ENCODE data around the gene COL5A2. TPM values are rescaled to one million over a fixed set of nuclear protein-coding genes. Genes with fewer than 3 reads are reported as not detected.

The COL5A2 gene
- total and polyA plus RNA-seq, 4 donors: 3.2 to 83.5 (median 9.1) TPM

DNA sequence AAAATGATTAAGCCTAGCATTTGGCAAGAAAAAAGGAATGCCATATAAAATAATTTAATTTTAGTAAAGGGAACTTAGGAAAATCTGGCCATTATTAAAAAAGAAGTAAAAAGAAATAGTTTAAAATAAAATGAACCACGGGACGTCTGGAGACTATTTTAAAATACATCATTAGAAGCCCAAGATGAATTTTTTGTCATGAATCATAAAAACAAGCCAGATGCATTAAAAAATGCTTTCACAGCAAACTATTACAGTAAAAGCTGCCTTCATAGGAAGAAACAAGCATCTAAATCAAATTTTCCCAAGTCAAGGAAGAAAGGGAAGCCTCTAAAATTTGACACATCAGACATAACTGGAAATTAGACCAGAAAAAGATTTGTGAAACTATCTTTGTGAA lies 33.0 kb downstream of the COL5A2 start:
- H3K27ac ChIP-seq (ENCODE audit: low read depth in 1 of 2, low read length in 2 of 2): no peak overlapping the region
- H3K9ac ChIP-seq (ENCODE audit: low read depth in 1 of 2, low read length in 2 of 2): no peak overlapping the region
- no peak overlapping the region for H3K4me3 ChIP-seq (ENCODE audit: low read depth in 1 of 3, low read length in 3 of 3)
- WGBS: 40% methylated on average over 2 of the region's 2 CpGs
- no peaks in the 10 kb centered on the region for H3K9me3 ChIP-seq (ENCODE audit: control insufficient read depth in 4 of 4, low read length in 3 of 4)
- H3K4me1 ChIP-seq (ENCODE audit: control insufficient read depth in 4 of 4, insufficient read depth in 4 of 4, low read length in 3 of 4): peaks cover 0 to 4% (median 0%) of the 10 kb centered on the region in 4 donors
- TF ChIP-seq, protein P1, sequence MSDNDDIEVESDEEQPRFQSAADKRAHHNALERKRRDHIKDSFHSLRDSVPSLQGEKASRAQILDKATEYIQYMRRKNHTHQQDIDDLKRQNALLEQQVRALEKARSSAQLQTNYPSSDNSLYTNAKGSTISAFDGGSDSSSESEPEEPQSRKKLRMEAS (IDR thresholded peaks at IDR 0.05): no peak
- TF ChIP-seq YY1 (IDR thresholded peaks at IDR 0.05): no peak
- no peak for TF ChIP-seq RXRA (IDR thresholded peaks at IDR 0.05)
- TF ChIP-seq, protein P2, sequence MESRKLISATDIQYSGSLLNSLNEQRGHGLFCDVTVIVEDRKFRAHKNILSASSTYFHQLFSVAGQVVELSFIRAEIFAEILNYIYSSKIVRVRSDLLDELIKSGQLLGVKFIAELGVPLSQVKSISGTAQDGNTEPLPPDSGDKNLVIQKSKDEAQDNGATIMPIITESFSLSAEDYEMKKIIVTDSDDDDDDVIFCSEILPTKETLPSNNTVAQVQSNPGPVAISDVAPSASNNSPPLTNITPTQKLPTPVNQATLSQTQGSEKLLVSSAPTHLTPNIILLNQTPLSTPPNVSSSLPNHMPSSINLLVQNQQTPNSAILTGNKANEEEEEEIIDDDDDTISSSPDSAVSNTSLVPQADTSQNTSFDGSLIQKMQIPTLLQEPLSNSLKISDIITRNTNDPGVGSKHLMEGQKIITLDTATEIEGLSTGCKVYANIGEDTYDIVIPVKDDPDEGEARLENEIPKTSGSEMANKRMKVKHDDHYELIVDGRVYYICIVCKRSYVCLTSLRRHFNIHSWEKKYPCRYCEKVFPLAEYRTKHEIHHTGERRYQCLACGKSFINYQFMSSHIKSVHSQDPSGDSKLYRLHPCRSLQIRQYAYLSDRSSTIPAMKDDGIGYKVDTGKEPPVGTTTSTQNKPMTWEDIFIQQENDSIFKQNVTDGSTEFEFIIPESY (IDR thresholded peaks at IDR 0.05): no peak
- TF ChIP-seq HNF4G (IDR thresholded peaks at IDR 0.05): no peak
- no peak for TF ChIP-seq EGR1 (IDR thresholded peaks at IDR 0.05; ENCODE audit: low read depth in 2 of 2)
- no peak for TF ChIP-seq GABPA (IDR thresholded peaks at IDR 0.05 in 1 of 2, conservative IDR thresholded peaks at IDR 0.05 in 1 of 2)
- TF ChIP-seq, protein P3, sequence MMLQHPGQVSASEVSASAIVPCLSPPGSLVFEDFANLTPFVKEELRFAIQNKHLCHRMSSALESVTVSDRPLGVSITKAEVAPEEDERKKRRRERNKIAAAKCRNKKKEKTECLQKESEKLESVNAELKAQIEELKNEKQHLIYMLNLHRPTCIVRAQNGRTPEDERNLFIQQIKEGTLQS (IDR thresholded peaks at IDR 0.05): no peak
- TF ChIP-seq TAF1 (conservative IDR thresholded peaks at IDR 0.05): no peak
- no peak for TF ChIP-seq FOXA2 (IDR thresholded peaks at IDR 0.05)
- no peak for TF ChIP-seq HNF4A (conservative IDR thresholded peaks at IDR 0.05)
- TF ChIP-seq SP1 (IDR thresholded peaks at IDR 0.05): no peak
- no peak for TF ChIP-seq JUND (IDR thresholded peaks at IDR 0.05)
- TF ChIP-seq, protein P4, sequence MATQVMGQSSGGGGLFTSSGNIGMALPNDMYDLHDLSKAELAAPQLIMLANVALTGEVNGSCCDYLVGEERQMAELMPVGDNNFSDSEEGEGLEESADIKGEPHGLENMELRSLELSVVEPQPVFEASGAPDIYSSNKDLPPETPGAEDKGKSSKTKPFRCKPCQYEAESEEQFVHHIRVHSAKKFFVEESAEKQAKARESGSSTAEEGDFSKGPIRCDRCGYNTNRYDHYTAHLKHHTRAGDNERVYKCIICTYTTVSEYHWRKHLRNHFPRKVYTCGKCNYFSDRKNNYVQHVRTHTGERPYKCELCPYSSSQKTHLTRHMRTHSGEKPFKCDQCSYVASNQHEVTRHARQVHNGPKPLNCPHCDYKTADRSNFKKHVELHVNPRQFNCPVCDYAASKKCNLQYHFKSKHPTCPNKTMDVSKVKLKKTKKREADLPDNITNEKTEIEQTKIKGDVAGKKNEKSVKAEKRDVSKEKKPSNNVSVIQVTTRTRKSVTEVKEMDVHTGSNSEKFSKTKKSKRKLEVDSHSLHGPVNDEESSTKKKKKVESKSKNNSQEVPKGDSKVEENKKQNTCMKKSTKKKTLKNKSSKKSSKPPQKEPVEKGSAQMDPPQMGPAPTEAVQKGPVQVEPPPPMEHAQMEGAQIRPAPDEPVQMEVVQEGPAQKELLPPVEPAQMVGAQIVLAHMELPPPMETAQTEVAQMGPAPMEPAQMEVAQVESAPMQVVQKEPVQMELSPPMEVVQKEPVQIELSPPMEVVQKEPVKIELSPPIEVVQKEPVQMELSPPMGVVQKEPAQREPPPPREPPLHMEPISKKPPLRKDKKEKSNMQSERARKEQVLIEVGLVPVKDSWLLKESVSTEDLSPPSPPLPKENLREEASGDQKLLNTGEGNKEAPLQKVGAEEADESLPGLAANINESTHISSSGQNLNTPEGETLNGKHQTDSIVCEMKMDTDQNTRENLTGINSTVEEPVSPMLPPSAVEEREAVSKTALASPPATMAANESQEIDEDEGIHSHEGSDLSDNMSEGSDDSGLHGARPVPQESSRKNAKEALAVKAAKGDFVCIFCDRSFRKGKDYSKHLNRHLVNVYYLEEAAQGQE (IDR thresholded peaks at IDR 0.05): no peak
- no peak for TF ChIP-seq FOXA1 (IDR thresholded peaks at IDR 0.05)
- no peak for TF ChIP-seq NR2F2 (IDR thresholded peaks at IDR 0.05)
- no peak for TF ChIP-seq RAD21 (IDR thresholded peaks at IDR 0.05)
- TF ChIP-seq, protein P5, sequence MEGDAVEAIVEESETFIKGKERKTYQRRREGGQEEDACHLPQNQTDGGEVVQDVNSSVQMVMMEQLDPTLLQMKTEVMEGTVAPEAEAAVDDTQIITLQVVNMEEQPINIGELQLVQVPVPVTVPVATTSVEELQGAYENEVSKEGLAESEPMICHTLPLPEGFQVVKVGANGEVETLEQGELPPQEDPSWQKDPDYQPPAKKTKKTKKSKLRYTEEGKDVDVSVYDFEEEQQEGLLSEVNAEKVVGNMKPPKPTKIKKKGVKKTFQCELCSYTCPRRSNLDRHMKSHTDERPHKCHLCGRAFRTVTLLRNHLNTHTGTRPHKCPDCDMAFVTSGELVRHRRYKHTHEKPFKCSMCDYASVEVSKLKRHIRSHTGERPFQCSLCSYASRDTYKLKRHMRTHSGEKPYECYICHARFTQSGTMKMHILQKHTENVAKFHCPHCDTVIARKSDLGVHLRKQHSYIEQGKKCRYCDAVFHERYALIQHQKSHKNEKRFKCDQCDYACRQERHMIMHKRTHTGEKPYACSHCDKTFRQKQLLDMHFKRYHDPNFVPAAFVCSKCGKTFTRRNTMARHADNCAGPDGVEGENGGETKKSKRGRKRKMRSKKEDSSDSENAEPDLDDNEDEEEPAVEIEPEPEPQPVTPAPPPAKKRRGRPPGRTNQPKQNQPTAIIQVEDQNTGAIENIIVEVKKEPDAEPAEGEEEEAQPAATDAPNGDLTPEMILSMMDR (IDR thresholded peaks at IDR 0.05; ENCODE audit: low read depth, low read length, missing input control): no peak
- H3K27me3 ChIP-seq (ENCODE audit: control insufficient read depth in 4 of 4, insufficient read depth in 4 of 4, low read length in 3 of 4): no peaks in the 10 kb centered on the region
- DNase-seq (ENCODE audit: low spot score): no peak
- no peaks in the 10 kb centered on the region for H3K36me3 ChIP-seq (ENCODE audit: control insufficient read depth in 4 of 4, insufficient read depth in 3 of 4, low read depth in 1 of 4, low read length in 3 of 4)
